Measurements from ENCODE around the gene KIAA1549. TPM values are rescaled to one million over a fixed set of nuclear protein-coding genes. Genes with fewer than 3 reads are reported as not detected.
"Not testable (repeated sequence)": the region's sequence is repeated elsewhere in the genome, so short reads cannot be mapped to it uniquely, and the experiment has no call there.

KIAA1549 gene
- total and polyA plus RNA-seq, 11 donors: 0.91 to 4.8 (median 2.0) TPM

- H3K9me3 ChIP-seq: no peaks in the 10 kb centered on the region
- no peak overlapping the region for H3K4me3 ChIP-seq
- no peak overlapping the region for H3K27ac ChIP-seq
- ATAC-seq (no peak), DNase-seq (no peak)
- TF ChIP-seq POLR2A (IDR thresholded peaks at IDR 0.05) (no peak), CTCF (IDR thresholded peaks at IDR 0.05) (no peak)
- H3K36me3 ChIP-seq: no peaks in the 10 kb centered on the region
- 85 to 96% (median 89%) methylated on average over 11 of the region's 11 CpGs for WGBS, 4 donors
- no peaks in the 10 kb centered on the region for H3K27me3 ChIP-seq
- no peaks in the 10 kb centered on the region for H3K4me1 ChIP-seq
- intact Hi-C loops (cut with DNase I): no loop called here
Observed at GRCh38 chr7:138943061-138943460, 38.1 kb downstream of the KIAA1549 start.

GRCh38 chr7:138941545-138941944 lies 39.6 kb downstream of the KIAA1549 start:
- no peaks in the 10 kb centered on the region for H3K36me3 ChIP-seq
- intact Hi-C loops (cut with DNase I): no loop called here
- no peaks in the 10 kb centered on the region for H3K9me3 ChIP-seq
- H3K4me3 ChIP-seq: no peak overlapping the region
- H3K27me3 ChIP-seq: no peaks in the 10 kb centered on the region
- no peak overlapping the region for H3K27ac ChIP-seq
- DNase-seq (no peak), ATAC-seq (no peak)
- H3K4me1 ChIP-seq: no peaks in the 10 kb centered on the region
- WGBS, 4 donors: 76 to 86% (median 84%) methylated on average over 4 of the region's 4 CpGs
- no peak for TF ChIP-seq CTCF (IDR thresholded peaks at IDR 0.05)
- no peak for TF ChIP-seq POLR2A (IDR thresholded peaks at IDR 0.05)

GRCh38 chr7:138940602-138941001 lies 40.6 kb downstream of the KIAA1549 start:
- ATAC-seq: not testable (repeated sequence)

GRCh38 chr7:138937484-138937883 lies 43.7 kb downstream of the KIAA1549 start:
- H3K4me1 ChIP-seq: peaks cover 0 to 18% (median 11%) of the 10 kb centered on the region in 12 donors
- no peak for ATAC-seq

More at GRCh38 chr7:138940602-138941001, 40.6 kb downstream of the KIAA1549 start:
- H3K9me3 ChIP-seq; DNase-seq; intact Hi-C loops (cut with DNase I); H3K4me1 ChIP-seq; H3K36me3 ChIP-seq; H3K4me3 ChIP-seq; H3K27me3 ChIP-seq; H3K27ac ChIP-seq: not testable (repeated sequence)
- WGBS, 4 donors: 81 to 95% (median 87%) methylated on average over 1 of the region's 1 CpG

More at GRCh38 chr7:138937484-138937883, 43.7 kb downstream of the KIAA1549 start:
- Histone ChIP-seq H3K4me3 (no peak overlapping the region), H3K9me3 (no peaks in the 10 kb centered on the region), H3K36me3 (no peaks in the 10 kb centered on the region), H3K27me3 (no peaks in the 10 kb centered on the region), H3K27ac (no peak overlapping the region)
- 80 to 84% (median 81%) methylated on average over 7 of the region's 7 CpGs for WGBS, 4 donors
- no peak for TF ChIP-seq CTCF (IDR thresholded peaks at IDR 0.05)
- no peak for TF ChIP-seq POLR2A (IDR thresholded peaks at IDR 0.05)
- intact Hi-C loops (cut with DNase I): loop anchor here in 1 of 10 donors (5.0 kb wide), 1 partner anchor 45 kb away; no protein-coding TSS in a partner anchor
- no peak for DNase-seq
